Hepatocyte (in vitro differentiated cells): ENCODE data around the gene ANKS1B.

ENCODE experiments used
- CTCF ChIP-seq: fragments of 200-600 bp; sonication (generic); IDR thresholded peaks from 2 replicates; pipeline ENCODE4 v1.5.1; 2016; ENCODE audit warnings: antibody characterized with exemption, mild to moderate bottlenecking; ENCODE audit not compliant: poor library complexity
- EZH2 ChIP-seq: fragments of 200-600 bp; sonication (generic); IDR thresholded peaks from 2 replicates; pipeline ENCODE4 v1.6.1; 2016; ENCODE audit warnings: antibody characterized with exemption, mild to moderate bottlenecking, borderline replicate concordance
- EZH2phosphoT487 ChIP-seq: fragments of 200-600 bp; sonication (generic); IDR thresholded peaks from one replicate; pipeline ENCODE4 v1.6.1; 2018; ENCODE audit warnings: antibody characterized with exemption, mild to moderate bottlenecking, low read depth, moderate library complexity; ENCODE audit not compliant: unreplicated experiment, severe bottlenecking

- TF ChIP-seq CTCF (no peak), EZH2 (no peak), EZH2phosphoT487 (no peak)
Measured at GRCh38 chr12:98786653-98787052, 1198.1 kb downstream of the ANKS1B start.
